Keratinocyte (primary cell): Measurements from ENCODE around the gene ENPP3.

Source experiments
- CTCF ChIP-seq, 3 experiments: IDR thresholded peaks in 1 of 3; conservative IDR thresholded peaks in 1 of 3; optimal IDR thresholded peaks in 1 of 3; 2 replicates in 2 of 3; 3 replicates in 1 of 3; pipeline versions ENCODE3 to v1.5.1; 2011; ENCODE audit warnings: low read length in 3 of 3, mild to moderate bottlenecking in 3 of 3, moderate library complexity in 2 of 3, control low read depth in 1 of 3, inconsistent platforms in 1 of 3; ENCODE audit not compliant: insufficient read depth in 2 of 3; ENCODE audit errors: extremely low read depth in 1 of 3
- EZH2 ChIP-seq: IDR thresholded peaks from one replicate; pipeline ENCODE4 v1.6.1; 2012; ENCODE audit warnings: inconsistent platforms, mild to moderate bottlenecking, low read length, moderate library complexity

DNA sequence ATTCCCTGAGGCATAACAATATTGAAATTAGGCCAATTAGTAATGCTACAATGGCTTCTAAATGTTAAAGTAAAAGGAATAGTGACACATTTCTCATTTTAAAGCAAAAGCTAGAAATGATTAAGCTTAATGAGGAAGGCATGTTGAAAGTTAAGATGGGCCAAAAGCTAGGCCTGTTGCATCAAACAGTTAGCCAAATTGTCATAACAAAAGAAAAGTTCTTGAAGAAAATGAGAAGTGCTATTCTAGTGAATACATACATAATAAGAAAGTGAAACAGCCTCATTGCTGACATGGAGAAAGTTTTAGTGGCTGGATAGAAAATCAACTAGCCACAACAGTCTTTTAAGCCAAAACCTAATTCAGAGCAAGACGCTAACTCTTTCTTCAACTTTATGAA lies 51.2 kb downstream of the ENPP3 start:
- TF ChIP-seq EZH2 (no peak), CTCF (optimal IDR thresholded peaks at IDR 0.05 in 1 of 3, IDR thresholded peaks at IDR 0.05 in 1 of 3, conservative IDR thresholded peaks at IDR 0.05 in 1 of 3; ENCODE audit: extremely low read depth in 1 of 3, insufficient read depth in 2 of 3, low read length in 3 of 3) (no peak)
